ENCODE results near the gene RABGAP1L. TPM values are rescaled to one million over a fixed set of nuclear protein-coding genes. Genes with fewer than 3 reads are reported as not detected.
"Not testable (repeated sequence)": the region's sequence is repeated elsewhere in the genome, so short reads cannot be mapped to it uniquely, and the experiment has no call there.

RABGAP1L gene
- total RNA-seq, 1 experiment from 2014 or later: 57.4 TPM

- Histone ChIP-seq H3F3A (ENCODE audit: insufficient read depth, low read depth) (no peaks in the 10 kb centered on the region), H3K27ac (no peak overlapping the region), H3K4me2 (no peak overlapping the region), H3K79me2 (ENCODE audit: low read depth) (no peaks in the 10 kb centered on the region), H2AFZ (no peak overlapping the region), H3K4me1 (replicated peaks; ENCODE audit: insufficient read depth) (no peaks in the 10 kb centered on the region), H3K9me3 (ENCODE audit: insufficient read depth, low read depth) (no peaks in the 10 kb centered on the region), H4K20me1 (ENCODE audit: insufficient read depth) (no peaks in the 10 kb centered on the region), H3K4me3 (no peak overlapping the region), H3K36me3 (ENCODE audit: low read depth) (no peaks in the 10 kb centered on the region), H3K9me2 (ENCODE audit: insufficient read depth) (no peaks in the 10 kb centered on the region), H3K27me3 (ENCODE audit: insufficient read depth, low read depth) (no peaks in the 10 kb centered on the region)
- intact Hi-C loops (cut with micrococcal nuclease; ENCODE audit: unreplicated experiment): no loop called here
- no TSS peak for BruUV-seq (replicated peaks)
- TF ChIP-seq EZH2 (IDR thresholded peaks at IDR 0.05; ENCODE audit: low read depth) (no peak), CTCF (conservative IDR thresholded peaks at IDR 0.05) (no peak)
- no peak for DNase-seq
- CTCF ChIA-PET: no interaction called here
- POLR2A ChIA-PET (ENCODE audit: unreplicated experiment): no interaction called here
Observed at GRCh38 chr1:174480324-174480723, 321.0 kb downstream of the RABGAP1L start.

GRCh38 chr1:174491606-174492005 lies 332.3 kb downstream of the RABGAP1L start:
- TF ChIP-seq CTCF (conservative IDR thresholded peaks at IDR 0.05) (no peak), EZH2 (IDR thresholded peaks at IDR 0.05; ENCODE audit: low read depth) (no peak)
- Histone ChIP-seq H3K4me2 (no peak overlapping the region), H3K36me3 (ENCODE audit: low read depth) (no peaks in the 10 kb centered on the region), H3K79me2 (ENCODE audit: low read depth) (no peaks in the 10 kb centered on the region), H3K4me3 (no peak overlapping the region), H2AFZ (no peak overlapping the region), H3K27me3 (ENCODE audit: insufficient read depth, low read depth) (no peaks in the 10 kb centered on the region), H3K9me2 (ENCODE audit: insufficient read depth) (no peaks in the 10 kb centered on the region), H4K20me1 (ENCODE audit: insufficient read depth) (no peaks in the 10 kb centered on the region), H3K9me3 (ENCODE audit: insufficient read depth, low read depth) (no peaks in the 10 kb centered on the region; the same call in 1 of the 2 replicates), H3K27ac (no peak overlapping the region), H3F3A (ENCODE audit: insufficient read depth, low read depth) (no peaks in the 10 kb centered on the region), H3K4me1 (replicated peaks; ENCODE audit: insufficient read depth) (no peaks in the 10 kb centered on the region)
- no TSS peak for BruUV-seq (replicated peaks)
- CTCF ChIA-PET: no interaction called here
- POLR2A ChIA-PET (ENCODE audit: unreplicated experiment): interaction anchor here (0.6 kb wide), 1 partner anchor 10 kb away, joined by 10 read pairs; no protein-coding TSS in a partner anchor
- intact Hi-C loops (cut with micrococcal nuclease; ENCODE audit: unreplicated experiment): loop anchor here (2.0 kb wide), 1 partner anchor 23 kb away; no protein-coding TSS in a partner anchor
- no peak for DNase-seq

- Histone ChIP-seq H3K36me3 (ENCODE audit: low read depth) (no peaks in the 10 kb centered on the region), H4K20me1 (ENCODE audit: insufficient read depth) (no peaks in the 10 kb centered on the region), H3K27me3 (ENCODE audit: insufficient read depth, low read depth) (no peaks in the 10 kb centered on the region), H3K79me2 (ENCODE audit: low read depth) (no peaks in the 10 kb centered on the region), H3F3A (ENCODE audit: insufficient read depth, low read depth) (no peaks in the 10 kb centered on the region), H3K27ac (no peak overlapping the region), H3K4me3 (no peak overlapping the region), H3K9me2 (ENCODE audit: insufficient read depth) (no peaks in the 10 kb centered on the region), H2AFZ (no peak overlapping the region), H3K4me2 (no peak overlapping the region), H3K4me1 (replicated peaks; ENCODE audit: insufficient read depth) (no peaks in the 10 kb centered on the region), H3K9me3 (ENCODE audit: insufficient read depth, low read depth) (no peaks in the 10 kb centered on the region; the same call in 1 of the 2 replicates)
- TF ChIP-seq CTCF (conservative IDR thresholded peaks at IDR 0.05) (no peak), EZH2 (IDR thresholded peaks at IDR 0.05; ENCODE audit: low read depth) (no peak)
- CTCF ChIA-PET: no interaction called here
- POLR2A ChIA-PET (ENCODE audit: unreplicated experiment): no interaction called here
- BruUV-seq (replicated peaks): no TSS peak
- intact Hi-C loops (cut with micrococcal nuclease; ENCODE audit: unreplicated experiment): no loop called here
- DNase-seq: no peak
Observed at GRCh38 chr1:174497478-174497877, 338.2 kb downstream of the RABGAP1L start.

GRCh38 chr1:174516755-174517154 lies 357.4 kb downstream of the RABGAP1L start:
- H3K4me2 ChIP-seq; H3K4me1 ChIP-seq (replicated peaks; ENCODE audit: insufficient read depth); intact Hi-C loops (cut with micrococcal nuclease; ENCODE audit: unreplicated experiment); H3K27ac ChIP-seq; POLR2A ChIA-PET (ENCODE audit: unreplicated experiment); BruUV-seq (replicated peaks); H3K27me3 ChIP-seq (ENCODE audit: insufficient read depth, low read depth); H3F3A ChIP-seq (ENCODE audit: insufficient read depth, low read depth); H4K20me1 ChIP-seq (ENCODE audit: insufficient read depth); H3K9me2 ChIP-seq (ENCODE audit: insufficient read depth); DNase-seq; H3K79me2 ChIP-seq (ENCODE audit: low read depth); H3K4me3 ChIP-seq; H3K9me3 ChIP-seq (ENCODE audit: insufficient read depth, low read depth); CTCF ChIA-PET; H2AFZ ChIP-seq; H3K36me3 ChIP-seq (ENCODE audit: low read depth): not testable (repeated sequence)
